Measurements from ENCODE around the gene HUWE1. TPM values are rescaled to one million over a fixed set of nuclear protein-coding genes. Genes with fewer than 3 reads are reported as not detected.

The HUWE1 gene
- total RNA-seq, 1 experiment from 2014 or later = 231 TPM

DNA sequence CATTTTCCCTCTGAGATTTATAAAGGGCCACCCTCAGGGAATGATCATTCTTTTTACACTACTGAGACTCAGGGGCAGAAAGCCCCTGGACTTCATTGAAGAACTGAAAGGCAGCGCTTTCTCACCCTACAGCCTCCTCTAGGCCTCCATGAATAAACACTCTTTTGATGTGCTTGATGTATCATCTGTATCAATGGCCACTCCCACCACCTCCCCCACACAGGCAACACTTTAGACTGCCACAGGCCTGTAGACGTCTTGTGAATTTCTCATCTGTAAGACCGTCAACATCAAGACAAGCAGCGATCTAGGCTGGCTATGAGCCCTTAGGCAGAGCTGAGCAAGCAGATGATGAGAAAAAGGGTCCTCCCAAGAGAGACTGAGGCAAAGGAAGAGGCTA is 123.2 kb downstream of the HUWE1 start:
- TF ChIP-seq TCF7L2 (IDR thresholded peaks at IDR 0.05; ENCODE audit: low read depth, low read length) (no peak), POLR2AphosphoS5 (IDR thresholded peaks at IDR 0.05; ENCODE audit: low read depth, low read length) (no peak), SIN3A (IDR thresholded peaks at IDR 0.05; ENCODE audit: borderline replicate concordance, insufficient read depth, low read depth, low read length) (no peak)
- TF ChIP-seq, protein P1, sequence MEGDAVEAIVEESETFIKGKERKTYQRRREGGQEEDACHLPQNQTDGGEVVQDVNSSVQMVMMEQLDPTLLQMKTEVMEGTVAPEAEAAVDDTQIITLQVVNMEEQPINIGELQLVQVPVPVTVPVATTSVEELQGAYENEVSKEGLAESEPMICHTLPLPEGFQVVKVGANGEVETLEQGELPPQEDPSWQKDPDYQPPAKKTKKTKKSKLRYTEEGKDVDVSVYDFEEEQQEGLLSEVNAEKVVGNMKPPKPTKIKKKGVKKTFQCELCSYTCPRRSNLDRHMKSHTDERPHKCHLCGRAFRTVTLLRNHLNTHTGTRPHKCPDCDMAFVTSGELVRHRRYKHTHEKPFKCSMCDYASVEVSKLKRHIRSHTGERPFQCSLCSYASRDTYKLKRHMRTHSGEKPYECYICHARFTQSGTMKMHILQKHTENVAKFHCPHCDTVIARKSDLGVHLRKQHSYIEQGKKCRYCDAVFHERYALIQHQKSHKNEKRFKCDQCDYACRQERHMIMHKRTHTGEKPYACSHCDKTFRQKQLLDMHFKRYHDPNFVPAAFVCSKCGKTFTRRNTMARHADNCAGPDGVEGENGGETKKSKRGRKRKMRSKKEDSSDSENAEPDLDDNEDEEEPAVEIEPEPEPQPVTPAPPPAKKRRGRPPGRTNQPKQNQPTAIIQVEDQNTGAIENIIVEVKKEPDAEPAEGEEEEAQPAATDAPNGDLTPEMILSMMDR (IDR thresholded peaks at IDR 0.05) = no peak
- TF ChIP-seq, protein P2, sequence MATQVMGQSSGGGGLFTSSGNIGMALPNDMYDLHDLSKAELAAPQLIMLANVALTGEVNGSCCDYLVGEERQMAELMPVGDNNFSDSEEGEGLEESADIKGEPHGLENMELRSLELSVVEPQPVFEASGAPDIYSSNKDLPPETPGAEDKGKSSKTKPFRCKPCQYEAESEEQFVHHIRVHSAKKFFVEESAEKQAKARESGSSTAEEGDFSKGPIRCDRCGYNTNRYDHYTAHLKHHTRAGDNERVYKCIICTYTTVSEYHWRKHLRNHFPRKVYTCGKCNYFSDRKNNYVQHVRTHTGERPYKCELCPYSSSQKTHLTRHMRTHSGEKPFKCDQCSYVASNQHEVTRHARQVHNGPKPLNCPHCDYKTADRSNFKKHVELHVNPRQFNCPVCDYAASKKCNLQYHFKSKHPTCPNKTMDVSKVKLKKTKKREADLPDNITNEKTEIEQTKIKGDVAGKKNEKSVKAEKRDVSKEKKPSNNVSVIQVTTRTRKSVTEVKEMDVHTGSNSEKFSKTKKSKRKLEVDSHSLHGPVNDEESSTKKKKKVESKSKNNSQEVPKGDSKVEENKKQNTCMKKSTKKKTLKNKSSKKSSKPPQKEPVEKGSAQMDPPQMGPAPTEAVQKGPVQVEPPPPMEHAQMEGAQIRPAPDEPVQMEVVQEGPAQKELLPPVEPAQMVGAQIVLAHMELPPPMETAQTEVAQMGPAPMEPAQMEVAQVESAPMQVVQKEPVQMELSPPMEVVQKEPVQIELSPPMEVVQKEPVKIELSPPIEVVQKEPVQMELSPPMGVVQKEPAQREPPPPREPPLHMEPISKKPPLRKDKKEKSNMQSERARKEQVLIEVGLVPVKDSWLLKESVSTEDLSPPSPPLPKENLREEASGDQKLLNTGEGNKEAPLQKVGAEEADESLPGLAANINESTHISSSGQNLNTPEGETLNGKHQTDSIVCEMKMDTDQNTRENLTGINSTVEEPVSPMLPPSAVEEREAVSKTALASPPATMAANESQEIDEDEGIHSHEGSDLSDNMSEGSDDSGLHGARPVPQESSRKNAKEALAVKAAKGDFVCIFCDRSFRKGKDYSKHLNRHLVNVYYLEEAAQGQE (IDR thresholded peaks at IDR 0.05; ENCODE audit: insufficient read depth in 1 of 2, low read depth in 2 of 2, low read length in 1 of 2) = no peak
- in situ Hi-C loops (cut with HindIII; ENCODE audit: low pct_unique_long_range_greater_than_20kb, low sequenced_read_pairs) = no loop called here

DNA sequence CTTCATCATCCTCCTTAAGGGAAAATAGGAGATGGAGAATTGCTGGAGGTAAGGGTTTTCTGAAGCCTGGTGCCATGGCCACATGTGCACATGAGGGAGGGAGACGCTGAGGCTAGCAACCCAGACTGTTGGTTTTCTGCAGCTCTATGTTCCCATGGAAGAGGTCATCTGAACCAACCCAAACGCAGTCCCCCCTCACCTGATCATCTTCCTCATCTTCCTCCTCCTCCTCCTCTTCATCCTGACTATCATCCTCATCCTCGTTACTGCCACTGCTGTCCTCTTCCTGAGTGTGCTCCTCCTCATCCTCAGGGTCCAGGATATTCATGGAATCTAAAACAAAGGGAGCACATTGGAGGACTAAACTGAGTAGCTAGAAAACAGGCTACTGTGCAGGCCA is 124.6 kb downstream of the HUWE1 start:
- H3K9me3 ChIP-seq (ENCODE audit: control insufficient read depth, insufficient read depth, low read depth, low read length) = no peaks in the 10 kb centered on the region
- H3K27me3 ChIP-seq (ENCODE audit: control insufficient read depth, insufficient read depth, low read length) = no peaks in the 10 kb centered on the region
- H3K27ac ChIP-seq (ENCODE audit: low read length) = no peak overlapping the region
- H3K4me1 ChIP-seq (ENCODE audit: control insufficient read depth, insufficient read depth, low read length) = no peaks in the 10 kb centered on the region
- no peak overlapping the region for H3K4me3 ChIP-seq (ENCODE audit: low read depth in 2 of 2, low read length in 2 of 2)
- no TSS peak for BruUV-seq (replicated peaks)
- peaks cover 59% of the 10 kb centered on the region for H3K36me3 ChIP-seq (ENCODE audit: control insufficient read depth, insufficient read depth, low read length)
- intact Hi-C loops (cut with micrococcal nuclease; ENCODE audit: unreplicated experiment) (no loop called here), in situ Hi-C loops (cut with HindIII; ENCODE audit: low pct_unique_long_range_greater_than_20kb, low sequenced_read_pairs) (no loop called here)
- TF ChIP-seq POLR2AphosphoS5 (IDR thresholded peaks at IDR 0.05; ENCODE audit: low read depth, low read length) = no peak
- CTCF ChIA-PET = no interaction called here
- DNase-seq (ENCODE audit: low read depth, low spot score) = no peak
- POLR2A ChIA-PET = no interaction called here
- no peak for ATAC-seq

More for the DNA sequence above, 123.2 kb downstream of the HUWE1 start:
- ATAC-seq = no peak
- no TSS peak for BruUV-seq (replicated peaks)
- no peak for DNase-seq (ENCODE audit: low read depth, low spot score)
- intact Hi-C loops (cut with micrococcal nuclease; ENCODE audit: unreplicated experiment) = no loop called here
- POLR2A ChIA-PET = no interaction called here
- no peaks in the 10 kb centered on the region for H3K9me3 ChIP-seq (ENCODE audit: control insufficient read depth, insufficient read depth, low read depth, low read length)
- H3K27me3 ChIP-seq (ENCODE audit: control insufficient read depth, insufficient read depth, low read length) = no peaks in the 10 kb centered on the region
- no peaks in the 10 kb centered on the region for H3K4me1 ChIP-seq (ENCODE audit: control insufficient read depth, insufficient read depth, low read length)
- no peak overlapping the region for H3K4me3 ChIP-seq (ENCODE audit: low read depth in 2 of 2, low read length in 2 of 2)
- H3K36me3 ChIP-seq (ENCODE audit: control insufficient read depth, insufficient read depth, low read length) = peaks cover 58% of the 10 kb centered on the region
- H3K27ac ChIP-seq (ENCODE audit: low read length) = no peak overlapping the region
- CTCF ChIA-PET = no interaction called here

DNA sequence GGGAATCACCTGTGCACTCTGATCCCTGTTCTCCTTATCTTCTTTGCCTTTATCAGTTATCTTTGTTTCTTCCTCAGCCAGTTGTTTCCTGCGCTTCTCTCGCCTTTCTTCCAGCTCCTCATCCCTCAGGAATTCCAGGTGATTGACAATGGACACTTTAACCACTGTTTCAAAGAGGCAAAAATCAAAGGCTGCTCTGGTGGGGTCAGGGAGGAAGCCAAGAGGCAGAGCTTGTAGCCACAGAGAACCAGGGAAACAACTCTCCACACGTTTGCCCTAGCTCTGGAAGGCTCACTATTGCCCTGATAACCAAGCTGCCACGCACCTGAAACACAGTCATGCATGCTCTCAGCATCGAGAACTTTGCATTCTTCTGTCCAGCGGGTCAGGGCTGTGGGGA is 127.9 kb downstream of the HUWE1 start:
- Histone ChIP-seq H3K9me3 (ENCODE audit: control insufficient read depth, insufficient read depth, low read depth, low read length) (no peaks in the 10 kb centered on the region), H3K4me1 (ENCODE audit: control insufficient read depth, insufficient read depth, low read length) (no peaks in the 10 kb centered on the region), H3K27ac (ENCODE audit: low read length) (no peak overlapping the region), H3K27me3 (ENCODE audit: control insufficient read depth, insufficient read depth, low read length) (no peaks in the 10 kb centered on the region), H3K36me3 (ENCODE audit: control insufficient read depth, insufficient read depth, low read length) (peaks cover 60% of the 10 kb centered on the region), H3K4me3 (ENCODE audit: low read depth in 2 of 2, low read length in 2 of 2) (no peak overlapping the region)
- no peak for DNase-seq (ENCODE audit: low read depth, low spot score)
- CTCF ChIA-PET = no interaction called here
- POLR2A ChIA-PET = no interaction called here
- BruUV-seq (replicated peaks) = no TSS peak
- TF ChIP-seq, protein P1 (IDR thresholded peaks at IDR 0.05) = no peak
- no peak for TF ChIP-seq TCF7L2 (IDR thresholded peaks at IDR 0.05; ENCODE audit: low read depth, low read length)
- TF ChIP-seq SIN3A (IDR thresholded peaks at IDR 0.05; ENCODE audit: borderline replicate concordance, insufficient read depth, low read depth, low read length) = no peak
- TF ChIP-seq, protein P2 (IDR thresholded peaks at IDR 0.05; ENCODE audit: insufficient read depth in 1 of 2, low read depth in 2 of 2, low read length in 1 of 2) = no peak
- no peak for TF ChIP-seq POLR2AphosphoS5 (IDR thresholded peaks at IDR 0.05; ENCODE audit: low read depth, low read length)
- ATAC-seq = no peak
- intact Hi-C loops (cut with micrococcal nuclease; ENCODE audit: unreplicated experiment) = no loop called here
- in situ Hi-C loops (cut with HindIII; ENCODE audit: low pct_unique_long_range_greater_than_20kb, low sequenced_read_pairs) = no loop called here
